ENCODE results near the gene TICAM1.

Gene TICAM1

GRCh38 chr19:4768934-4769777, 62.4 kb downstream of the TICAM1 start:
- peak; percentile 69 for DNase-seq (ENCODE audit: low read depth)
